ENCODE measurements around the gene HTR2C. TPM values are rescaled to one million over a fixed set of nuclear protein-coding genes. Genes with fewer than 3 reads are reported as not detected.

Gene HTR2C
- total RNA-seq, 1 donor from 2014 or later: not detected

- Histone ChIP-seq H3K27ac (ENCODE audit: low read depth, low read length) (no peak overlapping the region), H3K4me1 (ENCODE audit: insufficient read depth, low read length) (peaks cover 4% of the 10 kb centered on the region), H2AFZ (ENCODE audit: low read depth, low read length) (no peak overlapping the region), H4K20me1 (ENCODE audit: insufficient read depth, low read length) (no peaks in the 10 kb centered on the region), H3K9me3 (ENCODE audit: insufficient read depth, low read depth, low read length) (no peaks in the 10 kb centered on the region), H3K27me3 (ENCODE audit: insufficient read depth, low read length) (peaks cover 41% of the 10 kb centered on the region), H3K4me3 (ENCODE audit: insufficient read depth, low read depth, low read length) (no peak overlapping the region), H3K4me2 (ENCODE audit: low read length) (peak overlapping the region; percentile 68), H3K9ac (ENCODE audit: low read length) (no peak overlapping the region), H3K79me2 (ENCODE audit: insufficient read depth, low read length) (no peaks in the 10 kb centered on the region), H3K36me3 (ENCODE audit: insufficient read depth, low read length) (no peaks in the 10 kb centered on the region)
- FAIRE-seq (no peak), DNase-seq (ENCODE audit: low read depth) (no peak)
- no peak for TF ChIP-seq EZH2 (IDR thresholded peaks at IDR 0.05; ENCODE audit: insufficient read depth, low read length)
- TF ChIP-seq, protein P1, sequence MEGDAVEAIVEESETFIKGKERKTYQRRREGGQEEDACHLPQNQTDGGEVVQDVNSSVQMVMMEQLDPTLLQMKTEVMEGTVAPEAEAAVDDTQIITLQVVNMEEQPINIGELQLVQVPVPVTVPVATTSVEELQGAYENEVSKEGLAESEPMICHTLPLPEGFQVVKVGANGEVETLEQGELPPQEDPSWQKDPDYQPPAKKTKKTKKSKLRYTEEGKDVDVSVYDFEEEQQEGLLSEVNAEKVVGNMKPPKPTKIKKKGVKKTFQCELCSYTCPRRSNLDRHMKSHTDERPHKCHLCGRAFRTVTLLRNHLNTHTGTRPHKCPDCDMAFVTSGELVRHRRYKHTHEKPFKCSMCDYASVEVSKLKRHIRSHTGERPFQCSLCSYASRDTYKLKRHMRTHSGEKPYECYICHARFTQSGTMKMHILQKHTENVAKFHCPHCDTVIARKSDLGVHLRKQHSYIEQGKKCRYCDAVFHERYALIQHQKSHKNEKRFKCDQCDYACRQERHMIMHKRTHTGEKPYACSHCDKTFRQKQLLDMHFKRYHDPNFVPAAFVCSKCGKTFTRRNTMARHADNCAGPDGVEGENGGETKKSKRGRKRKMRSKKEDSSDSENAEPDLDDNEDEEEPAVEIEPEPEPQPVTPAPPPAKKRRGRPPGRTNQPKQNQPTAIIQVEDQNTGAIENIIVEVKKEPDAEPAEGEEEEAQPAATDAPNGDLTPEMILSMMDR (IDR thresholded peaks at IDR 0.05; ENCODE audit: insufficient read depth, low read depth, low read length): no peak
- Mint-ChIP-seq H3K4me3 (ENCODE audit: unreplicated experiment) (peak overlapping the region; percentile 80), H3K4me1 (ENCODE audit: low read depth, unreplicated experiment) (no peaks in the 10 kb centered on the region), H3K27me3 (ENCODE audit: low read depth, unreplicated experiment) (peaks cover 57% of the 10 kb centered on the region), H3K9me3 (ENCODE audit: unreplicated experiment) (peaks cover 5% of the 10 kb centered on the region), H3K36me3 (ENCODE audit: low read depth, unreplicated experiment) (no peaks in the 10 kb centered on the region), H3K27ac (ENCODE audit: unreplicated experiment) (no peak overlapping the region)
These were observed 573 bp downstream of the HTR2C start for GRCh38 chrX:114584375-114584943.

- peak; percentile 9 for FAIRE-seq
- H2AFZ ChIP-seq (ENCODE audit: low read depth, low read length): no peak overlapping the region
- no peaks in the 10 kb centered on the region for H3K4me1 Mint-ChIP-seq (ENCODE audit: low read depth, unreplicated experiment)
These were observed 1.3 kb downstream of the HTR2C start for GRCh38 chrX:114584983-114585842.

More at GRCh38 chrX:114584983-114585842, 1.3 kb downstream of the HTR2C start:
- Histone ChIP-seq H3K9ac (ENCODE audit: low read length) (no peak overlapping the region), H3K27ac (ENCODE audit: low read depth, low read length) (no peak overlapping the region), H3K4me1 (ENCODE audit: insufficient read depth, low read length) (peaks cover 4% of the 10 kb centered on the region), H4K20me1 (ENCODE audit: insufficient read depth, low read length) (no peaks in the 10 kb centered on the region), H3K36me3 (ENCODE audit: insufficient read depth, low read length) (no peaks in the 10 kb centered on the region), H3K27me3 (ENCODE audit: insufficient read depth, low read length) (peaks cover 39% of the 10 kb centered on the region), H3K79me2 (ENCODE audit: insufficient read depth, low read length) (no peaks in the 10 kb centered on the region), H3K4me2 (ENCODE audit: low read length) (peak overlapping the region; percentile 68), H3K4me3 (ENCODE audit: insufficient read depth, low read depth, low read length) (no peak overlapping the region), H3K9me3 (ENCODE audit: insufficient read depth, low read depth, low read length) (no peaks in the 10 kb centered on the region)
- Mint-ChIP-seq H3K27me3 (ENCODE audit: low read depth, unreplicated experiment) (peaks cover 57% of the 10 kb centered on the region), H3K27ac (ENCODE audit: unreplicated experiment) (no peak overlapping the region), H3K9me3 (ENCODE audit: unreplicated experiment) (peaks cover 5% of the 10 kb centered on the region), H3K4me3 (ENCODE audit: unreplicated experiment) (peak overlapping the region; percentile 60), H3K36me3 (ENCODE audit: low read depth, unreplicated experiment) (no peaks in the 10 kb centered on the region)
- DNase-seq (ENCODE audit: low read depth): no peak
- TF ChIP-seq EZH2 (IDR thresholded peaks at IDR 0.05; ENCODE audit: insufficient read depth, low read length): no peak
- TF ChIP-seq, protein P1 (IDR thresholded peaks at IDR 0.05; ENCODE audit: insufficient read depth, low read depth, low read length): no peak

All from astrocyte (in vitro differentiated cells and primary cell).